IPS-18a (cell line): ENCODE results near the gene GATA5.

Experiments
- H3K27ac ChIP-seq: one replicate; pipeline ENCODE4 v1.5.1; 2013; ENCODE audit warnings: low read length
- H3K27me3 ChIP-seq: one replicate; pipeline ENCODE4 v1.6.1; 2013; ENCODE audit warnings: mild to moderate bottlenecking, low read length; ENCODE audit not compliant: control insufficient read depth, insufficient read depth
- H3K36me3 ChIP-seq: one replicate; pipeline ENCODE4 v1.6.1; 2013; ENCODE audit warnings: low read depth, low read length; ENCODE audit not compliant: control insufficient read depth
- H3K4me1 ChIP-seq: one replicate; pipeline ENCODE4 v1.6.1; 2013; ENCODE audit warnings: low read depth, low read length; ENCODE audit not compliant: control insufficient read depth
- H3K4me3 ChIP-seq: one replicate; pipeline ENCODE4 v1.5.1; 2013; ENCODE audit warnings: low read length
- H3K9ac ChIP-seq: one replicate; pipeline ENCODE4 v1.6.1; 2013; ENCODE audit warnings: mild to moderate bottlenecking, low read length, moderate library complexity
- H3K9me3 ChIP-seq: one replicate; pipeline ENCODE4 v1.6.1; 2013; ENCODE audit warnings: low read depth, low read length; ENCODE audit not compliant: control insufficient read depth

GATA5 gene

GRCh38 chr20:62422636-62423325 lies 53.0 kb downstream of the GATA5 start:
- Histone ChIP-seq H3K4me1 (peaks cover 10% of the 10 kb centered on the region), H3K27me3 (no peaks in the 10 kb centered on the region)

GRCh38 chr20:62421716-62421990 lies 54.1 kb downstream of the GATA5 start:
- Histone ChIP-seq H3K27ac (no peak overlapping the region), H3K4me3 (no peak overlapping the region), H3K4me1 (peaks cover 4% of the 10 kb centered on the region), H3K9me3 (no peaks in the 10 kb centered on the region), H3K9ac (no peak overlapping the region), H3K36me3 (no peaks in the 10 kb centered on the region), H3K27me3 (no peaks in the 10 kb centered on the region)

More at GRCh38 chr20:62422636-62423325, 53.0 kb downstream of the GATA5 start:
- no peak overlapping the region for H3K9ac ChIP-seq
- no peak overlapping the region for H3K27ac ChIP-seq
- H3K9me3 ChIP-seq, result no peaks in the 10 kb centered on the region
- H3K4me3 ChIP-seq, result no peak overlapping the region
- no peaks in the 10 kb centered on the region for H3K36me3 ChIP-seq

GRCh38 chr20:62420846-62421715 lies 54.7 kb downstream of the GATA5 start:
- H3K9ac ChIP-seq, result no peak overlapping the region
- no peaks in the 10 kb centered on the region for H3K4me1 ChIP-seq
- H3K9me3 ChIP-seq, result no peaks in the 10 kb centered on the region
- H3K4me3 ChIP-seq, result no peak overlapping the region
- no peaks in the 10 kb centered on the region for H3K27me3 ChIP-seq
- no peak overlapping the region for H3K27ac ChIP-seq
- H3K36me3 ChIP-seq, result no peaks in the 10 kb centered on the region

GRCh38 chr20:62419759-62420158 lies 56.0 kb downstream of the GATA5 start:
- no peaks in the 10 kb centered on the region for H3K36me3 ChIP-seq

GRCh38 chr20:62418709-62419487 lies 56.9 kb downstream of the GATA5 start:
- Histone ChIP-seq H3K4me3 (no peak overlapping the region), H3K9me3 (no peaks in the 10 kb centered on the region), H3K4me1 (no peaks in the 10 kb centered on the region), H3K27me3 (no peaks in the 10 kb centered on the region), H3K9ac (no peak overlapping the region), H3K36me3 (no peaks in the 10 kb centered on the region), H3K27ac (no peak overlapping the region)

More at GRCh38 chr20:62419759-62420158, 56.0 kb downstream of the GATA5 start:
- Histone ChIP-seq H3K4me1 (no peaks in the 10 kb centered on the region), H3K9me3 (no peaks in the 10 kb centered on the region), H3K27ac (no peak overlapping the region), H3K4me3 (no peak overlapping the region), H3K27me3 (no peaks in the 10 kb centered on the region), H3K9ac (no peak overlapping the region)

- no peak overlapping the region for H3K4me3 ChIP-seq
- H3K36me3 ChIP-seq, result no peaks in the 10 kb centered on the region
- H3K27ac ChIP-seq, result no peak overlapping the region
- H3K9ac ChIP-seq, result no peak overlapping the region
- no peaks in the 10 kb centered on the region for H3K27me3 ChIP-seq
- no peaks in the 10 kb centered on the region for H3K9me3 ChIP-seq
- no peaks in the 10 kb centered on the region for H3K4me1 ChIP-seq
Measured at GRCh38 chr20:62417981-62418708, 57.6 kb downstream of the GATA5 start.

GRCh38 chr20:62416651-62417637 lies 58.9 kb downstream of the GATA5 start:
- no peak overlapping the region for H3K4me3 ChIP-seq
- H3K4me1 ChIP-seq, result no peaks in the 10 kb centered on the region
- H3K9ac ChIP-seq, result no peak overlapping the region
- no peaks in the 10 kb centered on the region for H3K9me3 ChIP-seq
- no peaks in the 10 kb centered on the region for H3K27me3 ChIP-seq
- H3K27ac ChIP-seq, result no peak overlapping the region
- H3K36me3 ChIP-seq, result no peaks in the 10 kb centered on the region

- Histone ChIP-seq H3K36me3 (no peaks in the 10 kb centered on the region), H3K9me3 (no peaks in the 10 kb centered on the region), H3K9ac (no peak overlapping the region), H3K4me3 (no peak overlapping the region), H3K27ac (no peak overlapping the region), H3K27me3 (no peaks in the 10 kb centered on the region), H3K4me1 (peaks cover under 1% of the 10 kb centered on the region)
Measured at GRCh38 chr20:62415354-62416111, 60.3 kb downstream of the GATA5 start.

GRCh38 chr20:62413896-62414481 lies 61.8 kb downstream of the GATA5 start:
- Histone ChIP-seq H3K9me3 (no peaks in the 10 kb centered on the region), H3K36me3 (no peaks in the 10 kb centered on the region), H3K27me3 (peaks cover 9% of the 10 kb centered on the region), H3K9ac (no peak overlapping the region), H3K27ac (no peak overlapping the region), H3K4me3 (no peak overlapping the region), H3K4me1 (peaks cover 4% of the 10 kb centered on the region)
